Activated T-cell treated with anti-CD3 and anti-CD28 coated beads for 48 hours (primary cell): ENCODE results near the gene CAST.

Experiments
- DNase-seq: peaks from one replicate; pipeline ENCODE4 v3.0.0-alpha.2; 2020; ENCODE audit warnings: low read depth

Gene CAST

DNA sequence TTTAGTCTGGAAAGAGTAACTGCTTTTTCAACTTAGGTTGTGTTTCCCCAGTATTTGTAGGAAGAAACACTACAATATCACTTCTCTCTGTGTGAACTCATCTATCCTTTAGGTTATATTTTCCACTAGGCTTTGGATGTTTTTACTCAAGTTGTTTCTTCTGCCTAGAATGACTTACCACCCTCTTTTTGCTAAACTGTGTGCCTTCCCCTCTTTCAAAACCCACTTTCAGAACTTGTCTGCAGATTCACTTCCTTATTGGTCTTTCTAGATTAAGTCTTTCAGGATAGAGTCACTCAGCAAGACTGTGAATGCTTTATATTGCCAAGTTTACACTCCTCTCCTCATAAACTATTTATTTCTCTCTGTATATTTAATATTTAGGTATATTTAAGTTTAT, 14.2 kb upstream of the CAST start:
- no peak for DNase-seq

DNA sequence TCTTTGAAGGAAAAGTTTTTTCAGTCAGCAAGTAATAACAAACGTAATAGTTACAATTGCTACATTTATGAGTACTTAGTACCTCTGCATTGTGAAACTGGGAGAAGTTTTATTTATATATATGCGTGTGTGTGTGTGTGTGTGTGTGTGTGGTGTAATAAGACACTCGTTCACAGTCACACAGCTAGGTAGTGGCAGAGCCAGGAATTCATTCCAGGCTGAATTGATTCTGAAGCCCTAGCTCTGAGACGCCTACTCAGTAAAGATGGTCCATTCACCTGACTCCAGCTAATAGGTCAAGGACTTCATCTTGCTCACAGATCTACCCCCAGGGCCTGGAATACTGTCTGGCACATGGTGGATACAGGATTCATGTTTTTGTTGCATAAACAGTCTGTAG, 13.6 kb upstream of the CAST start:
- DNase-seq, result no peak

DNA sequence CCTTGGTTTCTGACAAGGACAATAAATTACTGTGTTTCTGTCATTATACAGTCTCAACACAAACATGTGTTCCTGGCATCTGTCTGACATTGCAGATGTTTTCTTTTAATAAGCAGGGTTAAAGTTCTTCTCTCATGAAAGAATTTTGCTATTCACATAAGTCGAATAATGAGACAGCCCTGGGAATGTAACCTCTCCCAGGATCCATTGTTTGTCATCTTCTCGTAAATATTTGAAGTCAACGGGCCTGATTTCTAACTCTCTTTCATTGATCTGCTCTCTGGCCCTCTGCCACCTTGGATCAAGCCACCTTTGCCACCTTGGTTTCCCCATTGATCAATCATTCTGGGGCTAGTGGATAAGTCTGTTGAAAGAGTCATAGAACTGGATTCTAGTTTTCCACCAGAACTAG, 12.9 kb upstream of the CAST start:
- DNase-seq, result no peak

DNA sequence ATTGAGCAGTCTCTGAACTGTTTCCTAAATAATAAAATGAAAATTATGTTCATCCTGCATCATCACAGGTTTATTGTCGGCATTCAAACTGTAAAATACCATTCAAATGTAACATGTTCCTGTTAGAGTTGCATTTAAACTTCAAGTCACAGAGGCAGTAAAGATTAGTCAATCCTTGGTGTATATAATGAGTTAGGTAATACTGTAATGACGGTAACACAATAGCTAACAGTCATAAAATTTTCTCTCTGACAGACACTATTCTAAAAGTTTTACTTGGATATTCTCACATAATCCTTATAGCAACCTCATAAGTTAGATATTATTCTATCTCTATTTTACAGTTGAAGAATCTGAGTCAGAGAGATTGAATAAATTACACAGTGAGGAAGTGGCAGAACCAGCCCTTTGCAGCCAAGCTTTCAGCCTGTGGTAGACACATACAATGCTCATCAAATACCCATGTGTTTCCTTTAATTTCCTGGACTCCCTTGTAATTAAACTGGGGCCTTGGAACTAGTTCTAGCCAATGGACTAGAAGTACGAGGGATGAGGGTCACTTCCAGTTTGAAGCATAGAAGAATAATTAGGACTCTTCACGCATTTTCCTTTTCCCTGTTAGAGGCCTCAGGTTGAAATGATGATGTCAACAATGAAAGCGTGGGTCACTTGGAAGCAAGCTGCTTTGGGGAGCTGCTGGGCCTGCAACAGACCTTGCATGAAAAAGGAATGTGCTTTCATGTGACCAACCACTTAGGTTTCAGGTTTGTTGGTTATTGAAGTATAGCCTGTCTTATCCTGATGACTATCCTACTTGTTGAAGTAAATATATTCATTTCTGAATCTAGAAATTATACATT, 12.3 kb upstream of the CAST start:
- DNase-seq, result no peak

DNA sequence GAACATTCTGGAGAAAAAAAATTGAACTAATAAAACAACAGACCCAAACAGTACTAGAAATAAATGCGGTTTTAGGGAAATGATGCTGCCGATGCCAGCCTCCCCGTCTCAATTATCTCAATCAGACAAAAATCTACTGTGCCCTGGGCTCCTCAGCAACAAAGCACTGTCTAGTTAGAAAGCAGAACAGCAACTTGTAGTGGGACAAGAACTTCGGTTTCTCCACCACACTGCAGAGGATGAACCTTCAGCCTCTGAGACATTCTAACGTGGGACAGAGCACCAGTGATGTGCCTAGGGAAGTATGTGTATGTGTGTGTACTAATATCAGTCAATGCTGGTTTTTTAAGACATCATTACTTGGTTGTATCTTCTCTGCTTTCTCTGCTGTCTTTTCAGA, 11.1 kb upstream of the CAST start:
- no peak for DNase-seq

DNA sequence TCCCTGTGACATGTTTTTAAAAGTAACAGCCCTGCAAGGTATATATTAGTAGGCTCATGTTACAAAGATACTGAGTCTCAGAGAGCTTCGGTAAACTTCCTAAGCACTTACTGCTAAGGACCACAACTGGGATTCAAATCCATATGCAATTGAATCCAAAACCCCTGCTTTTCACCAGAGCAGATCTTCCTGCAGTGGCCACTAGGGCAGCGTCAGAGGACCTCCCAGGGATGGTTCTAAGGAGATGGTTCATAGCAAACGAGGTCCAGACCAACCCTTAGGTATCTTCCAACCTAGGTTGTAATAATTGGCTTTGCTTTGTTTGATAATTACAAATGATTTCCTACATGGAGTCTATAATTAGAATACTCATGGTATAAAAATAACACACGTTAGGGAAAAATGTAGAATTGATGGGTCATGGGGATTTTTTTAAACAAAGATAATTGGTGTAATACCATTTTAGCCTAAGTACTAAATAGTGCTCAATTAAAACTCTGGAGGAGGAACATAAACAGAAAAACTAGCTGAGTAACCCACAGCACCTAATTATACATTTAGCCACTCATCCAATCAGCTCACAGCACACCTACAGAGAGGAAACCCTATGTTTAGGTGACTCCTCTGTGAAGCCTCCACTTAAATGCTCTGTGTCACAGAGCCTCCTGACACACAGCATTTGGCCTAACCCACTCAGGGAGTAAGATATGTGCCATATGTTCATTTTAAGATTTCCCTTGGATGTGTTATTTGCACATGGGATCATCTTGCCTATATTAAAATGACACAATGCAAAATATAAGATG, 10.0 kb upstream of the CAST start:
- no peak for DNase-seq

DNA sequence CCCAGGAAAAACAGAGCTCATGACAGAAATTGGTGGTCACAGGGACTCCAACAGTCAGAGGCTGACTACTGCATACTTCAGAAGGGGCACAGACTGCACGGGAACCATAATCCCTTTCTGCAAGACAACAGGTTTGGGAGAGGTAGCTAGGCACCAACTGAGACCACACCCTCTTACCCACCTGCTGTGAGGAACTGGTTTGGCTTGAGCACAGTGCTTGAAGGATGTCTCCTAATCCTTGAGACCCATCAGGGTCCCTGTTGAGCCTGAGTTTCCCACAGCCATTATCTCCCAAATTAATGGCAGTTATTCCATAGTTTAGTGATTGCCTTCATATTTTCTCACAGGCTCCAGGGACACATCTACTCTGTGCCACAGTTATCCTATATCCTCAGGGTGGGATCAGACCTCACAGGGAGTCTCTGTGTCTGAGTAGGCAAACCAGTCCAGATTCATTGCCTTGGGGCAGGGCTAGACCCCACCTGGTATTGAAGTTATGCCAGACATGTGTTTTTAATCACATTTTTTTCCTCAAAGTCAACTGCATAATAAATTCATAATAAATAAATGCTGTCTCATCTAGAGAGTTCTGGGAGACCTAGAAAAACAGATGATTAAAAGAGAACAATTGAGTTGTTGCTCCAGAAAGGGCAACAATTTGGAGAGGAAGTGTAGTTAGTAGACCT, 9.3 kb upstream of the CAST start:
- DNase-seq, result no peak

DNA sequence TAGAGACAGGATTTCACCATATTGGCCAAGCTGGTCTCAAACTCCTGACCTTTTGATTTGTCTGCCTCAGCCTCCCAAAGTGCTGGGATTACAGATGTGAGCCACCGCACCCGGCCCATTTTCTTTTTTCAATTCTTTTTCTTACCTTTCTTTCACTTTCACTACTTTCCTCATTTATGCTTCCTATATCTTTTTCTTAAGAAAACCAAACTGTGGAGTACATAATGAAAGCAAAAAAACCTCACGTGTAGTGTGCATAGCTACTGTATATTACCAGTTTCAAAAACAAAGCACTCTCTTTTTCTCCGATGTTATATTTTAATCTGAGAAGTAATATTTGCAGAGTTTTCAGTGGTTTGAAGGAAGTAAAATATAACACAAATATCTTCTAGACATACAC, 8.0 kb upstream of the CAST start:
- DNase-seq, result no peak

DNA sequence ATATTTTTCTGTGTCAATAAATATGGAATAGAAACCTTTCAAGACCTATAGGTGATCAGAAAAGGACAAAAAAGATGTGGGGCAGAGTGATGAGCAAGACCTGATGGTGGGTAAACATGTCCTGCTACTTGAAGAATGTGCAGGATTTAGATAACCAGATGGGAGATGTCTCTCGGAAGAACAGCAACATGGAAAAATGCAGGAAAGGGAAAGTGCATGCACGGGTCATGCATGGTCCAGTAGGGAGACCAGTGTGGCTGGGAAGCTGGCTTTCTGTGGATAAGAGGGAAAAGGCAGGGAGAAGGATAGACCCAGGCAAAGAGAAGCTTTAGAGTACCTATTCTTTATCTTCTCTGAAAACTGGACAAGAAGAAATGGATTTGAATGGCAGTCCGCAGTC, 7.1 kb upstream of the CAST start:
- DNase-seq, result no peak

DNA sequence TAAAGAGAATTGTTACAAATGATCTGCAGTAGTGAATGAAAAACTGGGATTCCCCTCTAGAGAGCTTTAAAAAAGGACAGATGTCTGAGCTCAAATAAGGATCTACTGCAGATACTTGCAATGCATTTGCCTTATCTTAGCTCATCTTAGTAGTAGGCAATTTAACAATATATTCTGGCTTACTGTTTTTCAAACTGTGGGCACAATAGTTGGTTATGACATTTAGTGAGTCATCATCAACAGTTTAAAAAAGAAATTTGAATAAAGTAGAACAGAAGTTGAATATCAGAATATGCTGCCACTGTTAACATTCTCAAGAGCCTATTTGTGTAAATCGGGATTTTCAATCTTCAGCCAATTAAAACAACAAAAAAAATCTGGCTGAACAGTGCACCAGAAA, 6.7 kb upstream of the CAST start:
- no peak for DNase-seq

DNA sequence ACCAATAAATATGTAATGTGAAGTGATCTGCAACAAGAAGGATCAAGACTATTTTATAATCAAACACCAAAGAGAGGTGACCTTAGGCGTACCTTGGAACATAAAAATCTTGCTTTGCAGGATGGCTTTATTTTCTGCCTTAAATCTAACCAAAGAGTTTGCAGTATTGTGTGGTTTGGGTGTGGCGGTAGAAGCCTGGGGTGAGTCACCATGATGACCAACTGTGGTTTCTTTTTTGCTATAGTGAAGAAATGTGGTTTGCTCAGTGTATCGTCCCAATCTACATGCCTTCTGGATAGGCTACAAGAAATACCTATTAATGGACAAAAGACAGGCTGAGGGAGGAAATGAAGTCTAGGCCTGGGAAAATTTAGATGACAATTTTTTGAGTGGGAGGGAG, 5.1 kb upstream of the CAST start:
- DNase-seq, result peak; percentile 24

DNA sequence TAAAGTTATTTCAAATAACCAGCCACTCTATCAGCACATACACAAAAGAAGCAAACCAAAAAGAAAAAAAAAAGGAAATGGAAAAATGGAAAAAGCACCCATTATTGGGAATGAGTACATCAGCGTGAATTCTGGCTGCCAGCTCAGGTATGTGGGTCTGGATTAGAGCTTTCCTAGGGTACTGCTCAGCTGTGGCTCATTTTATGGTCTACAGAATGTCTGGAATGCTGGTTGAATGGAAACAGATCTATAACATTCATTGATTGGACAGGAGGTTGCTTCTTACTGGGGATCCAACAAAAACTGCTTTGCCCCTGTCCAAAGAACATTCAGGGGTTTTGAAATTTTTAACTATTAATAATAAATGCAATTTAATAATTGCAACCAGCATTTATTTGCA, 3.9 kb upstream of the CAST start:
- no peak for DNase-seq

DNA sequence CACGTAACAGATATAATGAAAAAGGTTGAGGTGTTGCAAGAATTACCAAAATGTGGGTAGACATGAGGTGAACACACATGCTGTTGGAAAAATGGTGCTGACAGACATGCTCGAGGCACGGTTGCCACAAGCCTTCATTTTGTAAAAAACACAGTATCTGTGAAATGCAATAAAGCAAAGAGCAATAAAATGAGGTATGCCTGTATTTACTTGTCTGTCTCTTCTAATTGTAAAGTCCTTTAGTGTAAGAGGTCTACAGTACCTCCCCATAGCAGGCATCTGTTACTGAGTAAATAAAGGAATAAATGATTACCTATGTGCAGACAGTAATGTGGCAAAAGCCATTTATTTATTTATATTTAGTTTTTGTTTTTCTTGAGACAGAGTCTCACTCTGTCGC, 3.0 kb upstream of the CAST start:
- DNase-seq, result no peak

DNA sequence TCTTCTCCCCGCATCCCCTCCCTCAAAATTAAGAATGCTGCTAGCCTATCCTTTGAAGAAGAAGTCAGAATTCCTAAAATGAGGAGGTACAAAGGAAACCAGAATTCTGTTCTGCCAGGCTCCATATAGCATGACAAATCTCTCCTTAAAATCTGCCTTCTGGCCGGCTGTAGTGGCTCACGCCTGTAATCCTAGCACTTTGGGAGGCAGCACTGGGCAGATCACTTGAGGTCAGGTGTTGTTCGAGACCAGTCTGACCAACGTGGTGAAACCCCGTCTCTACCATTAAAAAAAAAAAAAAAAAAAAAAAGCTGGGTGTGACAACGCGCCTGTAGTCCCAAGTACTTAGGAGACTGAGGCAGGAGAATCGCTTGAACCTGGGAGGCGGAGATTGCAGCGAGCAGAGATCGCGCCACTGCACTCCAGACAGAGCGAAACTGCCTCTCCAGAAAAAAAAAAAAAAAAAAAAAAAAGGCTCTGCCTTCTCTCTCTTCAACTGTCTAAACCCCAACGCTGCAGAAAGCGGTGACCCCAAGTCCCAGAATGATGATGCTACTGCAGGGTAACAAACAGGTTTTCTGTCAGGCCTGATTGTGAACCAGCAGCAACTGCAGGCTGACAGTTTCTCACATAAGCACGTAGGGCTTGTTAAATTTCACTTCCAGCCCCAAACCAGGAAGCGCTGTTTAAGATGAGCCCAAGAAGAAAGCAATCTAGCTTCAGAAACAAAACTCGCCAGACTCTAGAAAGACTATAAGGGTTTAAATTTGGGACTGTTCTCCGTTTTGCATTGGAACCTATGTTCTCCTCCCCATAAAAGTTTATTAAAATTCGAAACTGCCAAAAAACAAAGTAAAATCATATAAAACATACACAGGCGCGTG, 963 bp upstream of the CAST start:
- no peak for DNase-seq

DNA sequence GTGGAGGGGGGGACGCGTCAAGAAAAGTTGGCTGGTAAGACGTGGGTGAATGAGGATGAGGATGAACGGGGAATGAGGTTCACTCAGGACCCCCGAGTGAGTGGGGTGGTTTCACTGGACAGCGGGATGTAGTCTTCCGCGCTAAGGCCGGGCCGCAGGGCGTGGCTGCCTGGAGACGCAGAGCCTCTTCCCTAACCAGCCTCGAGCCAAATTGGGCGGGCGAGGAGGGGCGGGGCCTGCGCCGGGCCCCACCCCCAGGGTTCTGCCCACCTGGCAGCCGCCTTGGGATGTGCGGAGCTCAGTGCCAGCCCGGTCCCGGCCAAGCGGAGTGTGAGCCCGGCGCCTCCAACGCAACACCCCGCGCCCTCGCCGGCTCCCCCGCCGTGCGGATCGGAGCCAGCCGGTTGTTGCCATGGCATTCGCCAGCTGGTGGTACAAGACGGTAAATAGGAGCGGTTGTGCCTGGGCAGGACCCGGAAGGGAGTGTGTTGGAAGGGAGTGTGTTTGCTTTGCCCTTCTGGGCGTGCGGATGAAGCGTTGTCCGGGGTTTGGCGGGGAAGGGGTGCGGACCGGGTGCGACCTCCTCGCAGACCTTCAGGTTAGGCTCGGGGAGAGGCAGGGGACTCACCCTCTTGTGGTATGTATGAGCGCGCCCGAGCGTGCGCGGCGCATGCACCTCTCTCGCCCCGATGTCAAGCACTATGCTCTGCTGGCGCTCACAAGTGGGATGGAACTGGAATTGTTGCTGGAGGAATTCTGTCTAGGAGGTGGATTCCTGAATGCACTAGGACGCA, 746 bp downstream of the CAST start:
- peak; percentile 90 for DNase-seq

DNA sequence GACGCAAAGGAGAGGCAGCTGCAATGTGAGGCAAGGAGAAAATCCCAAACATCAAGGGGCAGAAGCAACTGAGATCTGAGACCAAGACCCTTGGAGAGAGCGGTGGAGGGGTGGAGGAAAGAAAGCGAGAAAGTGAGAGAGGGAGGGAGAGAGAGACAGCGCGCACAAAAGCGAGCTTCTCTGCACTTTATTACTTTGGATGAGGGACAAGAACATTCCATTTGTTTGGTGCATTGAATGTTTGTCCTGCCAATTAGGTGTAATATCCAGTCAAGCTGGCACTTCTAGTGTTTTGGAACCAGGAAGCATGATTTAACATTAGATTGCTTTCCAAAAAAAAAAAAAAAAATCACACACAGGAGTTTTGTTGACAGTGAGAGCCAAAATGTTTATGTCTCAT, 1.4 kb downstream of the CAST start:
- no peak for DNase-seq

DNA sequence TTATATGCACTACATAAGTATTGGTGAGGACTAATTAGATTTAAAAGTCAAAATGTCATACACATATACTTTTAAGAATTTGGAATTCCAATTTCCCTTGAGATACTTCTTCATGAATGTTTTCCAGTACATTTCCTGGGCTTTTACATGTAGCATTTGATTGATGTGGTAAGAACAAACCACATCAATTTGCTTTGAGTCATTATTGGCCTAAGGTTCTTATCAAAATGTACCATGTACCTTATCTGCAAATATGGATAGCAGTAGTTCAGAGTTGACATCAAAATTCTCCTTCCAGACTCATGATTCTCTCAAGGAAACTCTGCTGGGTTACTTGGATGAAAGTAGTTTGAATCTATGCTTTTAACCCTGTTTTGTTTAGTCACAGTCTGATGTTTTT, 2.5 kb downstream of the CAST start:
- no peak for DNase-seq

DNA sequence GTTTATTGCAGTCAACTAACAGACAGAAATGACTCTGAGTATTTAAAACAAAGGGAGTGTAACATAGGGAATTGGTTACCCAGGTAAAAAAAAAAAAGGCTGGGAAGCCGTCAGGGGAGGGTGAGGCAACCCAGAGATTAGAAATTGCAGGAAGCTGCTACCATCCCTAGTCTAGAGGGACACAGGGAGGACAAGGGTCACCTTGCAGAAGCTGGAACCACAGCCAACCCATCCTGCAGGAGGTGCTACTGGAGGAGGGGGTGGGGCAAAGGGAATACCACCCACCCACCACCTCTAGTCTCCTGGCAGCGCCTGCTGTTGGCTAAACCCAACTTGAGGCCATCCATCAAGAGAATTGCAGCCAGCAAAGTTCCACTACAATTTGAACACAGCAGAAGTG, 6.5 kb downstream of the CAST start:
- DNase-seq, result no peak

DNA sequence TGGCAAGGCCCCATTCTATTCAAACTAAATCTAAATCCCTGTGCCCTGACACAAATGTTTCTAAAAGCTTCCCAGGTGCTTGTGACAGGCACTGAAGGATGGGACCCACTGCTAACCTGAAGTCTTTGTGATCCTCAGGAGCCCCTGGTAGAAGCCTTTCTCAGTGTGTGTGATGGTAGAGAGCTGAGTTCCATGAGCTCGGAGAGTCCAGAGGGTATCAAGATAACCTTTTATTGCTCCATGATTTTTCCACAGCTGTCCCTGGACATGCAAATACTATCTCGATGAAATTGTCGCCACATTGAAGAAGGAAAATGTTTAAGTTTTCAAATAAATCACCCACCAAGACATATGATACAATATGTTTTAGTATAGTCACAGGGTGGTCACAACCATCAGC, 7.7 kb downstream of the CAST start:
- no peak for DNase-seq

DNA sequence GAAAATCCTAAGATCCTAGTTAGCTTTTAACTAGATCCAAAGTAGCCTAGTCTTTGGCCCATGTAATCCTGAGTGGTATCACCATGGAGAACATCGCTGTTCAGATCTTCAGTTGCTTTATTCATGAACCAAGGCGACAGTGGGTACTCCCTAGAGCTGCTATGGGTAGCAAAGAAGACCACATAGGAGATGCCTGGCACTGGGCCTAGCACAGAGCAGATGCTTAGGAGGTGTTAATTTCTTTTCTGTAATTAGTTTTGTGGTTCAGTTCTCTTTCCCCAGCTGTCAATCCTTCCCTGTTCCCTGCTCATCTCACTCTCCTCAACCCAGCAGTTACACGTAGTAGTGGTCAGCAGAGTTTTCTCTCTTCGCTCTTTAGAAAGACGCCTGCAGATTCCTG, 9.3 kb downstream of the CAST start:
- no peak for DNase-seq

DNA sequence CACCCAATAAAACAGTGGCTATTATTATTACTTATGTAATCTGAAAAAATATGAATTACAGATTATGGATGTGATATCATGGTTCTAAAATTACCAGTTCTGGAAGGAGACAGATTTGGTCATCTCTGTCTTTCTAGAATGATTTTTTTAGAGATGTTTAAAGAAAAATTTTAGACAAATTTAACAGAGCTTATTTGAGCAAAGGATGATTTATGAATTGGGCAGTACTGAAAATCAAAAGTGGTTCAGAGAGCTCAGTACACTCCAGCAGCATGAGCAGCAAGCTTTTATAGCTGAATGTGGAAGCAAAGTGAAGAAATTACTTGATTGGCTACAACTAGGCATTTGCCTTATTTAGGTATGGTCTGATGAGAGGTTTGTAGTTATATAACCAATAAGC, 11.0 kb downstream of the CAST start:
- no peak for DNase-seq
